Activated naive CD4-positive, alpha-beta T cell treated with anti-CD3 and anti-CD28 coated beads, Interleukin-2, amount 10 ng/mL, durations not matched to agents 7 days and 5 days (primary cell): ENCODE measurements around the gene TSTD1.

Experiments used
- CTCF ChIA-PET: fragments of 350-600 bp; sonication (Branson Sonifier 250); formaldehyde crosslinking; loops from one replicate; lab custom pipeline; 2021; ENCODE audit warnings: antibody characterized with exemption; lab: Charles Lee
- DNase-seq: peaks from one replicate; pipeline ENCODE4 v3.0.0-alpha.2; 2020
- H3K27ac Mint-ChIP-seq: one replicate; pipeline ENCODE4 v1.8.0; 2021; ENCODE audit warnings: mild to moderate bottlenecking, moderate library complexity, mixed read lengths
- H3K27me3 Mint-ChIP-seq: one replicate; pipeline ENCODE4 v1.8.0; 2021; ENCODE audit warnings: mild to moderate bottlenecking, mixed read lengths
- H3K36me3 Mint-ChIP-seq: one replicate; pipeline ENCODE4 v1.8.0; 2021; ENCODE audit warnings: mixed read lengths
- H3K4me1 Mint-ChIP-seq: one replicate; pipeline ENCODE4 v1.8.0; 2021; ENCODE audit warnings: mixed read lengths
- H3K4me3 Mint-ChIP-seq: one replicate; pipeline ENCODE4 v1.8.0; 2021; ENCODE audit warnings: mild to moderate bottlenecking, moderate library complexity, mixed read lengths
- H3K9me3 Mint-ChIP-seq: one replicate; pipeline ENCODE4 v1.8.0; 2021; ENCODE audit warnings: mixed read lengths

Gene TSTD1

DNA sequence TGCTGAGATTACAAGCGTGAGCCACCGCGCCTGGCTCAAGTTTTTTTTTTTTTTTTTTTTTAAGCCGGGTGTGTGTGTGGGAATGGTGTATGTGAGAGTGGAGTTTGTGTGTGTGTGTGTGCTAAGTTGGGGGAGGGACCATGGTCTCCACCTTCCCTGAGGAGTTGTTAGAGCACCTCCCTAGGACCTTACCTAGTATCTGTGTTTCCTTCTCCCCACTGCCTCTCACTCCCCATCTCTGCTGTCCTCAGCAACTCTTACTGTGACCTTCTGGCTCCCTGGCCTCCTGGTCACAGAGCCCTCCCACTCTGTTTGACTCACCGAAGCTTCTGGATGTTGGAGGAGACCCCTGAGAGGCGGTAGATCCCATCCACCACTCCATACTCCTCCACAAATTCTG, 20.5 kb upstream of the TSTD1 start:
- Mint-ChIP-seq H3K9me3 (no peaks in the 10 kb centered on the region), H3K27ac (peak overlapping the region; percentile 46), H3K4me3 (no peak overlapping the region), H3K4me1 (peaks cover 58% of the 10 kb centered on the region), H3K27me3 (no peaks in the 10 kb centered on the region), H3K36me3 (peaks cover 57% of the 10 kb centered on the region)
- CTCF ChIA-PET, result interaction anchor here (2.0 to 3.2 kb wide), 2 partner anchors 38 to 61 kb away, joined by 5 to 19 read pairs; partner anchors contain the start of gene KLHDC9
- no peak for DNase-seq

DNA sequence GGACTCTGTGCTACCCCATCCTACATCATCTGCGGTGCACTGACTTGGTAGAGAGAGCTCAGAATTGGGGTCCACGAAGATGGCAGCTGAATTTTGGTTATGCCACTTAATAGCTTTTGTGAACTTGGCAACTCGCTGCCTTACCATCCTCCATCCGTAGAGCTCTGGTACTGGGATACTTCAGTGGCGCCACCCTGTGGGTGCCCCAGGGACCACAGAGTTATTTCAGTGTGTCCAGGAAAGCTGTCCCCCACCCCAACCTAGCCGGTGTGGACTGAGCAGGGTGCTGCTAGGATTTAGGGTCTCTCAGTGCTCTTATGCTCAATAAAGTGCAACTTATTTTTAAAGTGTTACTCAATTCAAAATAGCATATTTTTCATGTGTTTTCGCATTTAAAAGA, 16.0 kb upstream of the TSTD1 start:
- H3K9me3 Mint-ChIP-seq, result no peaks in the 10 kb centered on the region
- peaks cover 66% of the 10 kb centered on the region for H3K36me3 Mint-ChIP-seq
- DNase-seq, result no peak
- no peaks in the 10 kb centered on the region for H3K27me3 Mint-ChIP-seq
- no peak overlapping the region for H3K27ac Mint-ChIP-seq
- CTCF ChIA-PET, result interaction anchor here (1.0 to 2.3 kb wide), 6 partner anchors 10 to 42 kb away, joined by 3 to 10 read pairs (median 4); partner anchors contain the start of gene KLHDC9
- H3K4me3 Mint-ChIP-seq, result no peak overlapping the region
- peaks cover 21% of the 10 kb centered on the region for H3K4me1 Mint-ChIP-seq

DNA sequence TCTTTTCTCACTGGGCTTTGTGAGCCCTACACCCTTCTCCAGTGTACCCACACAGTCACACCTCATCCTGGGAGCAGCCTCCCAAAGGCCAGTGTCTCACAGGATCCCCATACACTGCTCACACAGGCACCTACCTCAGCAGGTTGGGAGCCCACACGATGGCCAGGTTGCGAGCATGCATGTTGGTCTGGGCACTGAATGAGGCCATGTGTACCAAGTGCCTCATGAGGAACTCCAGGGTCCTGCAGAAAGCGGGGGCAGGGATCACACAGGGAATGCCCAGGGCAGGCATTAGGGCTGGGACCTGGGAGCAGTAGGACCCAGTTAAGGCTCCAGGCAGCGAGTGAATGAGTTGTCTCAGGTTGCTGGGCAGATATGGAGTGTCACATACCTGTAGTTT, 15.5 kb upstream of the TSTD1 start:
- Mint-ChIP-seq H3K9me3 (no peaks in the 10 kb centered on the region), H3K27me3 (no peaks in the 10 kb centered on the region), H3K36me3 (peaks cover 66% of the 10 kb centered on the region), H3K27ac (no peak overlapping the region), H3K4me1 (peaks cover 17% of the 10 kb centered on the region), H3K4me3 (no peak overlapping the region)
- no peak for DNase-seq
- CTCF ChIA-PET, result interaction anchor here (1.0 to 2.3 kb wide), 5 partner anchors 9 to 43 kb away, joined by 3 to 10 read pairs (median 4); partner anchors contain the start of gene KLHDC9

DNA sequence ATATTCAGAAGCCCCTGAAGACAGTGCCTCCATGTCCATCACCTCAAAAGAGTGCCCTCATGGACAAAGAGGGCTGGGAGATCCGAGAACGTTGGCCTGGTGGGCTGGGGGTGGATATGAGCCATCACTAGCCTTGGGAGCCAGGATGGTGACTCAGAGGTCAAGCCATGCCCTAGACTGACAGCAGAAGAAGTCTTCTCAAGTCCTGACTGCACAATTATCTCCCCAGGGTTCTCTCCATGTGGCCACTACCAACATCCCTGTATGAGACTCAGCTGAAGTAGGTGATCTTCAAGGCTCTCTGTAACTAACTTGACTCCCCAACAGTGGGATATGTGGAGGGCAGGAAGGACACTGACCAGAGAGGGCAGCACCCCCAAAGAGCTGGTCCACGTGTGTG, 14.1 kb upstream of the TSTD1 start:
- peaks cover 76% of the 10 kb centered on the region for H3K36me3 Mint-ChIP-seq

DNA sequence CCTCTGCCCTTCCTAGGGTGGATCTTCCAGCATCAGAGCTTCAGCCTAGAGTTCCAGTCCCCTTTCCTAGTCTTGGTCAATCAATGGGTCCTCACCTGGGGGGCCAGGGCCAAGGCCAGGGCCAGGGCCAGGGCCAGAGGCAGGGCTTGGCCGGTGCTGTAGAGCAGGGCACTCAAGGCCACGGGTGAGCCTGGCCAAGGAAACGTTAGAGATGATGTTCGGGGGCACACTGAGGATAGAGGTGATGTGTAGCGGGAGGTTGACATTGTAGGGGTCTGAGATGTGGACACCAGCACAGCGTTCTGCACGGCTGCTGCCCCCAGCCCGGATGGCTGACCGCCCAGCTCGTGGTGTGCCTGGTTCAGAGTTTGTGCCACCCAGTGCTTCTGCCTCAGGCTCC, 12.5 kb upstream of the TSTD1 start:
- Mint-ChIP-seq H3K9me3 (no peaks in the 10 kb centered on the region), H3K36me3 (peaks cover 78% of the 10 kb centered on the region), H3K4me1 (peaks cover 28% of the 10 kb centered on the region)

More for the DNA sequence above, 14.1 kb upstream of the TSTD1 start:
- Mint-ChIP-seq H3K4me1 (peaks cover 23% of the 10 kb centered on the region), H3K27ac (no peak overlapping the region), H3K27me3 (no peaks in the 10 kb centered on the region), H3K4me3 (no peak overlapping the region), H3K9me3 (no peaks in the 10 kb centered on the region)
- CTCF ChIA-PET, result no interaction called here
- DNase-seq, result no peak

DNA sequence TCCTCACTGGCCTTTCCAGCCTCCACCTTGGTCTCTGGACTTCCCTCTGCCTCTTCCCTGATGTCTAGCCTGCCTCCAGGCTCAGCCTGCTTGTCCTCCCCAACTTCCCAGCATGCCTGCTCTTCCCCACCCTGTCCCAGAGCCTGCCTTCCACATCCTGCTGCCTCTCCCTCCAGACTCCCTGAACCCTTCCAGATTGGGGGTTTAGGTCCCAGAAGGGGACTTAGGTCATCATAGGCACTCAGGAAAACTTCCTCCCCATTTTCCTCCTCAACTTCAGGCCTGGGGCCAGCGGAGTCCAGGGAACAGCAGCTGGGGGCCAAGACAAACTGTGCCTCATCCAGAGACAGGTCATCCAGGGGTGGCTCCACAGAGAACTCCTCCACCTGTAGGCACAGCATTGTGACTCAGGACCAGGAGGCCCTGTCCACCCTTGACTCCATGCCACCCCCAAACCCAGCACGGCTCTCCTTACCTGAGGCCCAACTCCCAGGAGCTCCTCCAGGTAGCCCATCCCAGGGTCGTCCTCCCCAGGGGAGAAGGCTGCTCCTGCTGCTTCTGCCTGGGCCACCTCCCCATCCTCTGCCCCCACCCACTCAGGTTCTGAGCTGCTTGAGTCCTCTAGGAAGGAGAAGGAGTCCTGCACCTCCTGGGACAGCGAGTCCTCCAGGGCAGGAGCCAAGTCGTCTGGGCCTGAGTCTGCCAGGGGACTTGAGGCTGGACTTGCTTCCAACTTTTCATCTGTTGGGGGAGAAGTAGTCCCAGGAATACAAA, 10.4 kb upstream of the TSTD1 start:
- peaks cover 34% of the 10 kb centered on the region for H3K4me1 Mint-ChIP-seq
- CTCF ChIA-PET, result no interaction called here

More for the DNA sequence above, 12.5 kb upstream of the TSTD1 start:
- Mint-ChIP-seq H3K27me3 (no peaks in the 10 kb centered on the region), H3K27ac (no peak overlapping the region), H3K4me3 (no peak overlapping the region)
- CTCF ChIA-PET, result no interaction called here
- DNase-seq, result no peak

DNA sequence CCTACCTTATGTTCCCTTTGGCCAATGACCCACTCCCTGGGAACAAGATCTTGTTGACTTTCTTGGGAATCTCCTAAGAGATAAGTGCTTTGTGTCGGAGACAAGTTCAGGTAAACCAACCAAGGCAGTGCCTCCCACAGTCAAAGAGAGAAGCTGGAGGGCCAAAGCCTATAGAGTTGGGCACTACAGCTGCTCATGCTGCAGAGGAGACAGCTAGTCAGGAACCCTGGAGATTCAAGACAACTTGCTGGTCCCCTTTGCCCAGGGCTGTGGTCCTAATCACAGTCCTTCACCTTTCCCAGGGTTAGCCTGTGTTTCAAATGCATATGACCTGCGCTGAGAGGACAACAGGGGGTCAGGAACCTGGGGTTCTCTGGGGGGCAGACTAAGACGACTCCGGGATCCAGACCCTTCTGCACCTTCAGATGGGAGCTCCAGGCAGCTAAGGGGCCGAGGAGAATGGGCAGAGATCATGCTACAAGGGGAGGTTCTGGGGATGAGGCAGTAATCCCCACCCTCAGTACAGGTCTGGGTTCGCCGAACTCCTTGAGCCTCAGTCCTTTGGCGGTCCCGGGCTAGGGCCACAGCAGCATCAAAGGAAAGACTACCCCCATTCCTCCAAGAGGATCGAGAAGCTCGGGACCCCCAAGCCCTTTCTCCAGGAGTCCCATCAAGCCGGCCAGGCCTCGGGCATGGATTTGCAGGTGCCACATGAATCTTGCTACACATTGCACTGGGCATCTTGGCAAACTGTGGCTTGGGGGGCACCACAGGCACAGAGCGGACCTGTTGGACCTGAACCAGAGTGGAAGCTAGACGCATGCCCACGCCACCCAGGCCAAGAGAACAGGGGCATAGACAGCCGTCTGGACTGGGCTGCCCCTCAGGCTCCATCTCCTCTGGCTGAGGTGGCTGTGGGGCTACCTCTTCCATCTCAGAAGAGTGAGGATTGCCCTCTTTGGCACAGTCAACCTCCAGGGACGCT, 9.0 kb upstream of the TSTD1 start:
- Mint-ChIP-seq H3K9me3 (no peaks in the 10 kb centered on the region), H3K4me3 (no peak overlapping the region), H3K27ac (peak overlapping the region; percentile 97), H3K4me1 (peaks cover 43% of the 10 kb centered on the region), H3K27me3 (no peaks in the 10 kb centered on the region), H3K36me3 (peaks cover 74% of the 10 kb centered on the region)
- DNase-seq, result no peak
- CTCF ChIA-PET, result interaction anchor here (0.8 to 4.8 kb wide), 3 partner anchors 23 to 92 kb away, joined by 3 to 35 read pairs (median 33); partner anchors contain the start of genes ARHGAP30 and KLHDC9

More for the DNA sequence above, 10.4 kb upstream of the TSTD1 start:
- Mint-ChIP-seq H3K27me3 (no peaks in the 10 kb centered on the region), H3K36me3 (peaks cover 81% of the 10 kb centered on the region), H3K27ac (peak overlapping the region; percentile 70), H3K9me3 (no peaks in the 10 kb centered on the region), H3K4me3 (peak overlapping the region; percentile 4)
- DNase-seq, result no peak

DNA sequence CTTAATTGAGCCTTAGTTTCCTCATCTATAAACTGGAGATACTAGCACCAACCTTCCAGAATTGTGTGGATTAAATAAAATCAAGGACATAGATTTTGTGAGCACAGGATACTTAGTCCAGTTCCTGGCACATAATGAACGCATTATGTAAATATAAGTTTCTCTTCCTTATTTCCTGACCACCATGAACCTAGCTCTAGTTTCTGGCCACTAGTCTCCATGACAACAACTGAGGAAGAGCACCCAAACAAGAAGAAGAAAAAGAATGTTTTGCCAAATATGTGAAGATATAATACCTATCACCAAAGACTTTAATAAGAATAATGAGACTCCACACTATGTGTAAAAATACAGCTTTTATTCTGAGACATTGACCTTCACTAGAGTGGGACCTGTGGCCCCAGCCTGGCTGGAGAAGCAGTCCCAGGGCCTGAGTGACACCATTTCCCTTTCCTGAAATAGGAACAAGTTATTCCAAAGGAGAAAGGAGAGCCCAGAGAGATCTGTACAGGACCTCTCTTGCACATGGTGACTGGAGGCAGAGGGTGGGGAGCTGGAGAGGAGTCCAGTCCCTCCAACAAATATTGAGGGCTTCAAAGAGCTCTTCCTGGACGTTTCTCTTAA, 8.0 kb upstream of the TSTD1 start:
- H3K4me1 Mint-ChIP-seq, result peaks cover 52% of the 10 kb centered on the region
- CTCF ChIA-PET, result interaction anchor here (0.5 to 4.8 kb wide), 6 partner anchors 12 to 93 kb away, joined by 3 to 35 read pairs (median 3); partner anchors contain the start of genes ARHGAP30 and KLHDC9
- peak overlapping the region; percentile 97 for H3K27ac Mint-ChIP-seq
- no peak for DNase-seq
- H3K9me3 Mint-ChIP-seq, result no peaks in the 10 kb centered on the region
- H3K4me3 Mint-ChIP-seq, result peak overlapping the region; percentile 86
- peaks cover 76% of the 10 kb centered on the region for H3K36me3 Mint-ChIP-seq
- no peaks in the 10 kb centered on the region for H3K27me3 Mint-ChIP-seq

DNA sequence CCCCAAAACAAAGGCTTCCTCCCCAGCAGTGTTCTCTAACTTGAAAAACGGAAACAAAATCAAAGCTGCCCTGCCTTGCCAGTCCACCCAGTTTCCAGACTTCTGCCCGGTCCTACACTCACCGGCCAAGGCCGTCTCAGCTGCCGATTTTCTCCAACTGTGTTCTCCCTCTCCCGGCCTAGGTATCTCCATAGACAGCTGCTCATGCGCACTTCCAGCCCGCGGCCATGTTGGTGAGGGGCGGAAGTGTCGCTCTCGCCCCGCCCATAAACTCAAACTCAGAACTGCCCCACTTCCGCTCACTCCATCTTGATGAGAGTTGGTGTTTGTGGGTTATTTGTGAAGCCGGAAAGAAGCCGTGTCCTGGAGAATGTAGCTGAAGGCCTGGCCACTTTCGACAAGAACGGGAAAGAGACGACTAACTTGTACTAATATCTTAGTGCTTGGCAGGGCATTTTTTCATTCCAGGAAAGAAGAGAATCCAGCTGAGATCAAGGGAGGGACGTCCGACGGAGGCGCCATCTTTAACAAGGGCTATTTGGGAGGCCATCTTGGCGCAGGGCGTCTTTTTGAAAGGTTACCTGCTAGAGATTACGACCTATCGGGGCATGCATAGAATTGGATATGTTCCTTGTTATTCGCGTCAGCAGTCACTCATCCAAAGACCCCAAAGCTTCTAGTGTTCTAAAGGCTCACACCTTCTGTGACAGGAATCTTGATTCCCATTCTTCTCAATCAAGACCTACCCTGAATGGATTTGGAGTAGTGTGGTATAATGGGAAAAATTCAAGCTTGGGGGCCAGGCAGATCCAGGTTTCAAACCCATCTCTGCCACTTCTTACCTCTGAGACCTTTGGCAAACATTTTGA, 7.2 kb upstream of the TSTD1 start, which contains the start of gene USF1:
TSS of gene USF1 (minus strand) at position 242 of the 869 bp plus-strand sequence. CDS start 2,702 bp downstream, outside the sequence.
- H3K4me3 Mint-ChIP-seq, result peak within 1 kb of the TSS; percentile 86
- peak; percentile 94 for DNase-seq
- H3K27ac Mint-ChIP-seq, result peak within 1 kb of the TSS; percentile 97
- H3K9me3 Mint-ChIP-seq, result no peaks in the 10 kb centered on the region
- no peaks in the 10 kb centered on the region for H3K27me3 Mint-ChIP-seq
- peaks cover 57% of the 10 kb centered on the region for H3K4me1 Mint-ChIP-seq
- CTCF ChIA-PET, result interaction anchor here (0.5 to 4.8 kb wide), 7 partner anchors 12 to 92 kb away, joined by 3 to 35 read pairs (median 4); partner anchors contain the start of genes ARHGAP30 and KLHDC9
- peaks cover 79% of the 10 kb centered on the region for H3K36me3 Mint-ChIP-seq

DNA sequence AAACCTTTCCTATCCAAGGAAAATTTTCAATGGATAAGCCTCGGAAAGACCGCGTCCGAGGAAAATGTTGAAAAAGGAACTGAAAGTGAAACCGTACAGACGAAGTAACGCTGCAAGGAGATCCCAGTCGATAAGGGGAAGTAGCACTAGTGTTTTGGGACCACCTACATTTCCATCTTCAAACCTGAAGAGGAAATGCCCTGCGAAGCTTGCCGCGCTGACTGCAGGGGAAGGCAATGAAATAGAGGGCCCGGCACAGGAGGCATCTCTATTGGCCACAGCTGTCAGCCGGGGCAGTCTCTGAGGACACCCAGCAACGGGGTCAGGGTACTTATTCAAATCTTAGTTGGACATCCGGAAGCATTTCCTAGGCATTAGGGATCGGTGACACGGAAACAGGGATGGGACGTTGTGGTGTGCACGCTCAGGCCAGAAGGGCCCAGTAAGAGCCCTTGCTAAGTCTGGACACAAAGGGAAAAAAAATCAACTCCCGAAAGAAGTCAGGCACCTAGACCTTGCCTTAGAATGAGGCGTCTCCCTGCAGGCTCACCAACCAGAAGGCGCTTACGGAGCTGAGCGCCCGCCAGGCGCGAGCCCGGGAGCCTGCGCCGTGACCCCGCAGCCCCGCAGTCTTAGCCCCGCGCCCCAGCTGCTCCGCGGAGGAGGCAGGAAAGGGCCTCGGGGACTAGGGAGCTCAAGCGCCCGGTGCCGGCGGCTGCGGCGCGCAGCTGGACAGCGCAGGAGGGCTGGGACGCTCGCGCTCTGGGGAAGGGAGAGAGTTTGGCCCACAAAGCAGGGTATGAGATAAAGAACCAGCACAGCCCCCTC, 6.4 kb upstream of the TSTD1 start:
- H3K27ac Mint-ChIP-seq, result peak overlapping the region; percentile 97
- CTCF ChIA-PET, result interaction anchor here (0.7 to 4.8 kb wide), 8 partner anchors 9 to 93 kb away, joined by 3 to 35 read pairs (median 4); partner anchors contain the start of genes ARHGAP30 and KLHDC9
- H3K4me3 Mint-ChIP-seq, result peak overlapping the region; percentile 86
- H3K36me3 Mint-ChIP-seq, result peaks cover 80% of the 10 kb centered on the region
- peaks cover 57% of the 10 kb centered on the region for H3K4me1 Mint-ChIP-seq
- H3K27me3 Mint-ChIP-seq, result no peaks in the 10 kb centered on the region
- DNase-seq, result peak; percentile 82
- no peaks in the 10 kb centered on the region for H3K9me3 Mint-ChIP-seq

DNA sequence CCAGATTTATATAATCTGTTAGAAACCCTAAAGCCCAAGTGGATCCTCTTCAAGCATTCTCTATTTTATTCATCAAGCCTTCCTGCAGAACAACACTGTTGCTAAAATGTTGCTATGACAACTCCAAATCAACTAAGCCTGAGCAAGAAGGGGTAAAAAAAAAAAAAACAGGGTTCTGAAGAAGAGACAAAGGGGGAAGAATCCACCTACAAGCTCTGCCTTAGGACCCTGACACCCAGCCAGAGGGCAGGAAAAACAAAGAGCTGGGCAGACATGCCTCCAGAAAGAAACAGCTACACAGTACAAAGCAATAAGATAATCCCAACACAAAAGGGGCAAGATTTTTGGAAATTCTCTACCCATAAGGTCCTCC, 5.8 kb upstream of the TSTD1 start:
- CTCF ChIA-PET, result interaction anchor here (0.9 to 4.8 kb wide), 5 partner anchors 10 to 53 kb away, joined by 3 to 35 read pairs (median 8); partner anchors contain the start of genes ARHGAP30 and KLHDC9
- Mint-ChIP-seq H3K27ac (peak overlapping the region; percentile 97), H3K27me3 (no peaks in the 10 kb centered on the region), H3K9me3 (no peaks in the 10 kb centered on the region), H3K4me3 (peak overlapping the region; percentile 86), H3K4me1 (peaks cover 63% of the 10 kb centered on the region), H3K36me3 (peaks cover 80% of the 10 kb centered on the region)
- no peak for DNase-seq

DNA sequence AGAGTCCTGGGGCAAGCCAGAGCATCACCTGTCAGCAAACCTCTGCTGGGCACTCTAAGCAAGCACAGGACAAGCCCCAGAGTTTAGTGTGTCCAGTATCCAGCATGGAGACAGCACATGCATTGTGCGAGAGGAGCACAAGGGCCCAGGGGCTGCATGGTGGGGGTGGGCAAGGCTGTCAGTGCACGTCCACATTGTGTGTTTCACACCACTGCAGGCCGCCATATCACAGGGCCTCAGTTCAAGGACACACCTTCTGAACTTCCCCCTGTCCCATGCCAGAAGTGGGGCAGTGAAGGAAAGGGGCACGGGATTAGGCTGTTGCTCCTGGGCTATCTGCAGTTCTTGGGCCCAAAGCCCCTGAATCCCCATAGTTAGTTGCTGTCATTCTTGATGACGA, 782 bp upstream of the TSTD1 start:
- Mint-ChIP-seq H3K4me1 (peaks cover 52% of the 10 kb centered on the region), H3K27me3 (no peaks in the 10 kb centered on the region), H3K36me3 (peaks cover 47% of the 10 kb centered on the region), H3K27ac (peak overlapping the region; percentile 88), H3K9me3 (no peaks in the 10 kb centered on the region), H3K4me3 (peak overlapping the region; percentile 92)
- CTCF ChIA-PET, result interaction anchor here (1.5 to 6.1 kb wide), 6 partner anchors 18 to 60 kb away, joined by 3 to 65 read pairs (median 7); partner anchors contain the start of genes ARHGAP30, F11R and KLHDC9
- no peak for DNase-seq
